Natural killer cell (primary cell): Measurements from ENCODE around the gene TPRKB. TPM values are rescaled to one million over a fixed set of nuclear protein-coding genes. Genes with fewer than 3 reads are reported as not detected.
"Not testable (repeated sequence)": the region's sequence is repeated elsewhere in the genome, so short reads cannot be mapped to it uniquely, and the experiment has no call there.

Source experiments
- ATAC-seq, 3 donors: fragments of 150-1000 bp in 2 of 3; fragments of 200-7000 bp in 1 of 3; cut with Tn5 transposase; 1 replicate in 1 of 3; 2 replicates in 2 of 3; pipeline ENCODE4 v1.10.0; 2021; ENCODE audit warnings: mild to moderate bottlenecking in 2 of 3, moderate library complexity in 2 of 3
- DNase-seq, 2 donors: peaks; one replicate each; pipeline versions ENCODE4 v3.0.0 to v3.0.0-alpha.2; 2013 to 2021; ENCODE audit warnings: mixed read lengths in 1 of 2
- H3K27ac ChIP-seq: one replicate; pipeline ENCODE4 v1.5.1; 2013; ENCODE audit warnings: mild to moderate bottlenecking, low read length
- H3K27me3 ChIP-seq: one replicate; pipeline ENCODE4 v1.6.1; 2013; ENCODE audit warnings: low read length; ENCODE audit not compliant: control insufficient read depth, insufficient read depth
- H3K36me3 ChIP-seq: one replicate; pipeline ENCODE4 v1.6.1; 2013; ENCODE audit warnings: low read length; ENCODE audit not compliant: control insufficient read depth, insufficient read depth
- H3K4me1 ChIP-seq: one replicate; pipeline ENCODE4 v1.6.1; 2013; ENCODE audit warnings: low read length; ENCODE audit not compliant: control insufficient read depth, insufficient read depth
- H3K4me3 ChIP-seq: one replicate; pipeline ENCODE4 v1.5.1; 2013; ENCODE audit warnings: low read length
- H3K9me3 ChIP-seq: one replicate; pipeline ENCODE4 v1.6.1; 2013; ENCODE audit warnings: low read length; ENCODE audit not compliant: control insufficient read depth, insufficient read depth
- H3K27ac Mint-ChIP-seq, 2 donors: one replicate each; pipeline ENCODE4 v1.8.0; 2022; ENCODE audit warnings: mild to moderate bottlenecking in 2 of 2, mixed read lengths in 2 of 2, moderate library complexity in 1 of 2
- H3K27me3 Mint-ChIP-seq, 2 donors: one replicate each; pipeline ENCODE4 v1.8.0; 2022; ENCODE audit warnings: low read depth in 2 of 2, mixed read lengths in 2 of 2
- H3K36me3 Mint-ChIP-seq: one replicate; pipeline ENCODE4 v1.8.0; 2022; ENCODE audit warnings: mixed read lengths
- H3K4me1 Mint-ChIP-seq, 2 donors: one replicate each; pipeline ENCODE4 v1.8.0; 2022; ENCODE audit warnings: mixed read lengths in 2 of 2
- H3K4me3 Mint-ChIP-seq: one replicate; pipeline ENCODE4 v1.8.0; 2022; ENCODE audit warnings: mild to moderate bottlenecking, moderate library complexity, mixed read lengths
- H3K9me3 Mint-ChIP-seq, 2 donors: one replicate each; pipeline ENCODE4 v1.8.0; 2022; ENCODE audit warnings: mixed read lengths in 2 of 2
- CTCF ChIP-seq: fragments of 200-600 bp; IDR thresholded peaks from one replicate; pipeline ENCODE4 v1.8.0; 2022; ENCODE audit warnings: antibody characterized with exemption
- WGBS: methylation state at CpG from one replicate; pipeline ENCODE4 v1.1.7; 2013; ENCODE audit warnings: missing lambda C conversion rate; ENCODE audit not compliant: insufficient coverage; 5-methylcytosine and 5-hydroxymethylcytosine counted together
- intact Hi-C: fragments of 100-400 bp; cut with micrococcal nuclease; formaldehyde crosslinking; loops from one replicate; pipeline ENCODE4 v1.14.2; 2022
- total RNA-seq, 4 donors: library from RNA; stranded (reverse); fragments of 120-200 nt in 1 of 4; gene quantifications; one replicate each; pipeline versions ENCODE4 v1.2.3 to v1.2.4, GENCODE V29; 2013 to 2022

TPRKB gene
- total RNA-seq, 3 donors from 2014 or later (not counting 1 experiment from before 2014, with no cell fraction given), result 20.4 to 24.1 (median 22.8) TPM

GRCh38 chr2:73718851-73719621, 18.1 kb downstream of the TPRKB start:
- Mint-ChIP-seq H3K36me3 (peaks cover 6% of the 10 kb centered on the region), H3K27me3 (peaks cover 17 to 29% of the 10 kb centered on the region in 2 donors), H3K27ac (no peak overlapping the region), H3K4me1 (no peaks in the 10 kb centered on the region), H3K9me3 (peaks cover 0 to 2% of the 10 kb centered on the region in 2 donors), H3K4me3 (no peak overlapping the region)
- no peak for TF ChIP-seq CTCF
- no peak for DNase-seq
- ATAC-seq, result no peak
- 87% methylated on average over 10 of the region's 11 CpGs for WGBS
- H3K27ac ChIP-seq, result no peak overlapping the region
- H3K4me1 ChIP-seq, result no peaks in the 10 kb centered on the region
- no peak overlapping the region for H3K4me3 ChIP-seq
- H3K27me3 ChIP-seq, result no peaks in the 10 kb centered on the region
- intact Hi-C loops, result no loop called here
- no peaks in the 10 kb centered on the region for H3K9me3 ChIP-seq
- H3K36me3 ChIP-seq, result no peaks in the 10 kb centered on the region

GRCh38 chr2:73718421-73718820, 18.7 kb downstream of the TPRKB start:
- Histone ChIP-seq H3K4me3 (no peak overlapping the region), H3K27ac (no peak overlapping the region), H3K4me1 (no peaks in the 10 kb centered on the region), H3K27me3 (no peaks in the 10 kb centered on the region), H3K9me3 (no peaks in the 10 kb centered on the region), H3K36me3 (no peaks in the 10 kb centered on the region)
- ATAC-seq (no peak), DNase-seq (no peak)
- H3K4me3 Mint-ChIP-seq, result no peak overlapping the region
- no peak overlapping the region for H3K27ac Mint-ChIP-seq
- peaks cover 6% of the 10 kb centered on the region for H3K36me3 Mint-ChIP-seq
- no peaks in the 10 kb centered on the region for H3K4me1 Mint-ChIP-seq
- no peak for TF ChIP-seq CTCF
- H3K27me3 Mint-ChIP-seq, result peaks cover 20 to 29% of the 10 kb centered on the region in 2 donors
- intact Hi-C loops, result no loop called here
- 86% methylated on average over 6 of the region's 6 CpGs for WGBS
- peaks cover 2 to 4% of the 10 kb centered on the region in 2 donors for H3K9me3 Mint-ChIP-seq

GRCh38 chr2:73717695-73718094, 19.4 kb downstream of the TPRKB start:
- H3K4me3 ChIP-seq, DNase-seq, intact Hi-C loops, H3K9me3 Mint-ChIP-seq, H3K4me1 Mint-ChIP-seq, H3K27ac Mint-ChIP-seq, H3K36me3 Mint-ChIP-seq, H3K9me3 ChIP-seq, ATAC-seq, H3K36me3 ChIP-seq, H3K4me1 ChIP-seq, H3K4me3 Mint-ChIP-seq, H3K27ac ChIP-seq, H3K27me3 ChIP-seq: not testable (repeated sequence)
- 84% methylated on average over 2 of the region's 4 CpGs for WGBS
- peaks cover 20 to 29% of the 10 kb centered on the region in 2 donors for H3K27me3 Mint-ChIP-seq

- ATAC-seq (no peak), DNase-seq (no peak)
- peaks cover 6% of the 10 kb centered on the region for H3K36me3 Mint-ChIP-seq
- peaks cover 20 to 30% of the 10 kb centered on the region in 2 donors for H3K27me3 Mint-ChIP-seq
- Histone ChIP-seq H3K27me3 (no peaks in the 10 kb centered on the region), H3K9me3 (no peaks in the 10 kb centered on the region), H3K4me3 (no peak overlapping the region), H3K36me3 (no peaks in the 10 kb centered on the region), H3K27ac (no peak overlapping the region), H3K4me1 (no peaks in the 10 kb centered on the region)
- H3K27ac Mint-ChIP-seq, result no peak overlapping the region
- peaks cover 2% of the 10 kb centered on the region in 2 donors for H3K9me3 Mint-ChIP-seq
- no peak for TF ChIP-seq CTCF
- intact Hi-C loops, result no loop called here
- no peak overlapping the region for H3K4me3 Mint-ChIP-seq
- no peaks in the 10 kb centered on the region for H3K4me1 Mint-ChIP-seq
These were observed 19.9 kb downstream of the TPRKB start for GRCh38 chr2:73717251-73717606.
